ENCODE measurements around the gene MOSPD2.

The MOSPD2 gene

DNA sequence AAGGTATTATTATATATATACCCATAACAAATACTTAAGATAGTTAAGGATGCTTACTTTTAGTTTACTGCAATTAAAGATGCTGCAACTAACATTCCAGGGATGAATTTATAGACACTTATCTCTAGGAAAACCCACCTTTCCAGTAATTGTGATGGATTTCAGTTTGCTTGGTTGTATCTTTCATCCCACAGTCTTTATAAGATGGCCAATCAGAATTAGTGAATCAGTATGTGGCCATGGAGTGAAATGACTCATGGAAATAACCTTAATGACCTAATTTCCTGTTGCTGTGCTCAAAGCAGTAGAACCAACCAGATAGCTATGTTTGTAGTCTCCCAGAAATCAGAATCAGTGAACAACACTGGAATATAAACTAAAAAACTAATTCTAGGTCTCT lies 26.4 kb downstream of the MOSPD2 start (continued):
- TF ChIP-seq, protein P1, sequence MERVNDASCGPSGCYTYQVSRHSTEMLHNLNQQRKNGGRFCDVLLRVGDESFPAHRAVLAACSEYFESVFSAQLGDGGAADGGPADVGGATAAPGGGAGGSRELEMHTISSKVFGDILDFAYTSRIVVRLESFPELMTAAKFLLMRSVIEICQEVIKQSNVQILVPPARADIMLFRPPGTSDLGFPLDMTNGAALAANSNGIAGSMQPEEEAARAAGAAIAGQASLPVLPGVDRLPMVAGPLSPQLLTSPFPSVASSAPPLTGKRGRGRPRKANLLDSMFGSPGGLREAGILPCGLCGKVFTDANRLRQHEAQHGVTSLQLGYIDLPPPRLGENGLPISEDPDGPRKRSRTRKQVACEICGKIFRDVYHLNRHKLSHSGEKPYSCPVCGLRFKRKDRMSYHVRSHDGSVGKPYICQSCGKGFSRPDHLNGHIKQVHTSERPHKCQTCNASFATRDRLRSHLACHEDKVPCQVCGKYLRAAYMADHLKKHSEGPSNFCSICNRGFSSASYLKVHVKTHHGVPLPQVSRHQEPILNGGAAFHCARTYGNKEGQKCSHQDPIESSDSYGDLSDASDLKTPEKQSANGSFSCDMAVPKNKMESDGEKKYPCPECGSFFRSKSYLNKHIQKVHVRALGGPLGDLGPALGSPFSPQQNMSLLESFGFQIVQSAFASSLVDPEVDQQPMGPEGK (CRISPR knock-in tag; IDR thresholded peaks at IDR 0.05; ENCODE audit: borderline replicate concordance): no peak
- TF ChIP-seq, protein P2, sequence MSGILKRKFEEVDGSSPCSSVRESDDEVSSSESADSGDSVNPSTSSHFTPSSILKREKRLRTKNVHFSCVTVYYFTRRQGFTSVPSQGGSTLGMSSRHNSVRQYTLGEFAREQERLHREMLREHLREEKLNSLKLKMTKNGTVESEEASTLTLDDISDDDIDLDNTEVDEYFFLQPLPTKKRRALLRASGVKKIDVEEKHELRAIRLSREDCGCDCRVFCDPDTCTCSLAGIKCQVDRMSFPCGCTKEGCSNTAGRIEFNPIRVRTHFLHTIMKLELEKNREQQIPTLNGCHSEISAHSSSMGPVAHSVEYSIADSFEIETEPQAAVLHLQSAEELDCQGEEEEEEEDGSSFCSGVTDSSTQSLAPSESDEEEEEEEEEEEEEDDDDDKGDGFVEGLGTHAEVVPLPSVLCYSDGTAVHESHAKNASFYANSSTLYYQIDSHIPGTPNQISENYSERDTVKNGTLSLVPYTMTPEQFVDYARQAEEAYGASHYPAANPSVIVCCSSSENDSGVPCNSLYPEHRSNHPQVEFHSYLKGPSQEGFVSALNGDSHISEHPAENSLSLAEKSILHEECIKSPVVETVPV (CRISPR knock-in tag; IDR thresholded peaks at IDR 0.05): no peak
- TF ChIP-seq RARB (CRISPR knock-in tag; IDR thresholded peaks at IDR 0.05) (no peak), OSR1 (CRISPR knock-in tag; IDR thresholded peaks at IDR 0.05) (no peak), ISL1 (CRISPR knock-in tag; IDR thresholded peaks at IDR 0.05) (no peak), SNAI2 (CRISPR knock-in tag; IDR thresholded peaks at IDR 0.05) (no peak), ZFP3 (CRISPR knock-in tag; IDR thresholded peaks at IDR 0.05) (no peak), TCF4 (CRISPR knock-in tag; IDR thresholded peaks at IDR 0.05; ENCODE audit: borderline replicate concordance) (no peak), ZNF70 (CRISPR knock-in tag; IDR thresholded peaks at IDR 0.05) (no peak), ZNF565 (CRISPR knock-in tag; conservative IDR thresholded peaks at IDR 0.05; ENCODE audit: low read depth) (no peak), ZNF8 (CRISPR knock-in tag; IDR thresholded peaks at IDR 0.05) (no peak)
- TF ChIP-seq, protein P3, sequence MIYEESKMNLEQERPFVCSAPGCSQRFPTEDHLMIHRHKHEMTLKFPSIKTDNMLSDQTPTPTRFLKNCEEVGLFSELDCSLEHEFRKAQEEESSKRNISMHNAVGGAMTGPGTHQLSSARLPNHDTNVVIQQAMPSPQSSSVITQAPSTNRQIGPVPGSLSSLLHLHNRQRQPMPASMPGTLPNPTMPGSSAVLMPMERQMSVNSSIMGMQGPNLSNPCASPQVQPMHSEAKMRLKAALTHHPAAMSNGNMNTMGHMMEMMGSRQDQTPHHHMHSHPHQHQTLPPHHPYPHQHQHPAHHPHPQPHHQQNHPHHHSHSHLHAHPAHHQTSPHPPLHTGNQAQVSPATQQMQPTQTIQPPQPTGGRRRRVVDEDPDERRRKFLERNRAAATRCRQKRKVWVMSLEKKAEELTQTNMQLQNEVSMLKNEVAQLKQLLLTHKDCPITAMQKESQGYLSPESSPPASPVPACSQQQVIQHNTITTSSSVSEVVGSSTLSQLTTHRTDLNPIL (CRISPR knock-in tag; IDR thresholded peaks at IDR 0.05; ENCODE audit: low read depth): no peak

DNA sequence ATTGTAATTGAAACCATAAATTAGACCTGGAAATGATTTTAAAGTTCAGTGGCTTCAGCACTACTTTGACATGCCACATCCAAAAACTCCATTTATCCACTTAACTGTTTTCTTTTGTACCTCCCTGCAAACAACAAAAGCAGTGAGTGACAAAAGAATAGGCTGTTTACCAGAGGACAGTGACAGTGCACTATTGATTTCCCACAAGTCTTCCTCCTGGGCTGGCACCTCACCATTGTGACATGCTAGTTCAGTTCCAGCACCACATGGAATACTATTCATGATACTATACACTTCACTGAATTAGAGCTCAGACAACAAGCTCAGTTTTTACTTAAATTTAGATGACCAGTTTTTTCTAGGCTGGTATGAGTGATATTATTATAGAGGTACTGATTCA lies 29.3 kb downstream of the MOSPD2 start:
- no peak for ATAC-seq

DNA sequence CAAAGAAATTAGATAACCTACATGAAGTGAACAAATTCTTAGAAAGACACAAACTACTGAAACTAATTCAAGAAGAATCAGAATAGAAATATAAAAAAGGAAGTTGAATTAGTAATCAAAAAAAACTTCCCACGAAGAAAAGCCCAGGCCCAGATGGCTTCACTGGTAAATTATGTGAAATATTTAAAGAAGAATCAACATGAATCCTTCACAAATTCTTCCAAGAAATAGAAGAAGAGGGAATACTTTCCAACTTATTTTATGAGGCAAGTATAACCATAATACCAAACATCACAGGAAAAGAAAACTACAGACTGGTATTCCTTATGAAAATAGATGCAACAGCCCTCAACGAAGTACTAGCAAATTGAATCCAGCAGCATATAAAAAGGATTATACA lies 30.7 kb downstream of the MOSPD2 start:
- no peak for ATAC-seq
- no peak for TF ChIP-seq OSR1 (CRISPR knock-in tag; IDR thresholded peaks at IDR 0.05)
- no peak for TF ChIP-seq TCF4 (CRISPR knock-in tag; IDR thresholded peaks at IDR 0.05; ENCODE audit: borderline replicate concordance)
- no peak for TF ChIP-seq ESRRG (CRISPR knock-in tag; IDR thresholded peaks at IDR 0.05)
- TF ChIP-seq, protein P4, sequence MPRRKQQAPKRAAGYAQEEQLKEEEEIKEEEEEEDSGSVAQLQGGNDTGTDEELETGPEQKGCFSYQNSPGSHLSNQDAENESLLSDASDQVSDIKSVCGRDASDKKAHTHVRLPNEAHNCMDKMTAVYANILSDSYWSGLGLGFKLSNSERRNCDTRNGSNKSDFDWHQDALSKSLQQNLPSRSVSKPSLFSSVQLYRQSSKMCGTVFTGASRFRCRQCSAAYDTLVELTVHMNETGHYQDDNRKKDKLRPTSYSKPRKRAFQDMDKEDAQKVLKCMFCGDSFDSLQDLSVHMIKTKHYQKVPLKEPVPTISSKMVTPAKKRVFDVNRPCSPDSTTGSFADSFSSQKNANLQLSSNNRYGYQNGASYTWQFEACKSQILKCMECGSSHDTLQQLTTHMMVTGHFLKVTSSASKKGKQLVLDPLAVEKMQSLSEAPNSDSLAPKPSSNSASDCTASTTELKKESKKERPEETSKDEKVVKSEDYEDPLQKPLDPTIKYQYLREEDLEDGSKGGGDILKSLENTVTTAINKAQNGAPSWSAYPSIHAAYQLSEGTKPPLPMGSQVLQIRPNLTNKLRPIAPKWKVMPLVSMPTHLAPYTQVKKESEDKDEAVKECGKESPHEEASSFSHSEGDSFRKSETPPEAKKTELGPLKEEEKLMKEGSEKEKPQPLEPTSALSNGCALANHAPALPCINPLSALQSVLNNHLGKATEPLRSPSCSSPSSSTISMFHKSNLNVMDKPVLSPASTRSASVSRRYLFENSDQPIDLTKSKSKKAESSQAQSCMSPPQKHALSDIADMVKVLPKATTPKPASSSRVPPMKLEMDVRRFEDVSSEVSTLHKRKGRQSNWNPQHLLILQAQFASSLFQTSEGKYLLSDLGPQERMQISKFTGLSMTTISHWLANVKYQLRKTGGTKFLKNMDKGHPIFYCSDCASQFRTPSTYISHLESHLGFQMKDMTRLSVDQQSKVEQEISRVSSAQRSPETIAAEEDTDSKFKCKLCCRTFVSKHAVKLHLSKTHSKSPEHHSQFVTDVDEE (CRISPR knock-in tag; IDR thresholded peaks at IDR 0.05): no peak
- TF ChIP-seq, protein P3 (CRISPR knock-in tag; IDR thresholded peaks at IDR 0.05; ENCODE audit: low read depth): no peak
- TF ChIP-seq GLIS3 (CRISPR knock-in tag; IDR thresholded peaks at IDR 0.05): no peak
- TF ChIP-seq, protein P1 (CRISPR knock-in tag; IDR thresholded peaks at IDR 0.05; ENCODE audit: borderline replicate concordance): no peak
- no peak for TF ChIP-seq BACH2 (CRISPR knock-in tag; IDR thresholded peaks at IDR 0.05; ENCODE audit: borderline replicate concordance)
- no peak for TF ChIP-seq ZNF70 (CRISPR knock-in tag; IDR thresholded peaks at IDR 0.05)
- no peak for TF ChIP-seq ZFP30 (CRISPR knock-in tag; IDR thresholded peaks at IDR 0.05)
- no peak for TF ChIP-seq SNAI2 (CRISPR knock-in tag; IDR thresholded peaks at IDR 0.05)
- TF ChIP-seq PPARA (CRISPR knock-in tag; IDR thresholded peaks at IDR 0.05; ENCODE audit: borderline replicate concordance): no peak
- TF ChIP-seq RARB (CRISPR knock-in tag; IDR thresholded peaks at IDR 0.05): no peak
- no peak for TF ChIP-seq ARNTL (CRISPR knock-in tag; IDR thresholded peaks at IDR 0.05; ENCODE audit: borderline replicate concordance, low read depth)

More for the DNA sequence above, 29.3 kb downstream of the MOSPD2 start:
- no peak for TF ChIP-seq ARNTL (CRISPR knock-in tag; IDR thresholded peaks at IDR 0.05; ENCODE audit: borderline replicate concordance, low read depth)
- TF ChIP-seq ZC3H10 (CRISPR knock-in tag; IDR thresholded peaks at IDR 0.05): no peak
- TF ChIP-seq ZNF8 (CRISPR knock-in tag; IDR thresholded peaks at IDR 0.05): no peak
- TF ChIP-seq GLIS3 (CRISPR knock-in tag; IDR thresholded peaks at IDR 0.05): no peak
- TF ChIP-seq, protein P2 (CRISPR knock-in tag; IDR thresholded peaks at IDR 0.05): no peak
- TF ChIP-seq ZNF565 (CRISPR knock-in tag; conservative IDR thresholded peaks at IDR 0.05; ENCODE audit: low read depth): no peak
- TF ChIP-seq, protein P5, sequence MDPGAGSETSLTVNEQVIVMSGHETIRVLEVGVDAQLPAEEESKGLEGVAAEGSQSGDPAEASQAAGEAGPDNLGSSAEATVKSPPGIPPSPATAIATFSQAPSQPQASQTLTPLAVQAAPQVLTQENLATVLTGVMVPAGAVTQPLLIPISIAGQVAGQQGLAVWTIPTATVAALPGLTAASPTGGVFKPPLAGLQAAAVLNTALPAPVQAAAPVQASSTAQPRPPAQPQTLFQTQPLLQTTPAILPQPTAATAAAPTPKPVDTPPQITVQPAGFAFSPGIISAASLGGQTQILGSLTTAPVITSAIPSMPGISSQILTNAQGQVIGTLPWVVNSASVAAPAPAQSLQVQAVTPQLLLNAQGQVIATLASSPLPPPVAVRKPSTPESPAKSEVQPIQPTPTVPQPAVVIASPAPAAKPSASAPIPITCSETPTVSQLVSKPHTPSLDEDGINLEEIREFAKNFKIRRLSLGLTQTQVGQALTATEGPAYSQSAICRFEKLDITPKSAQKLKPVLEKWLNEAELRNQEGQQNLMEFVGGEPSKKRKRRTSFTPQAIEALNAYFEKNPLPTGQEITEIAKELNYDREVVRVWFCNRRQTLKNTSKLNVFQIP (CRISPR knock-in tag; IDR thresholded peaks at IDR 0.05; ENCODE audit: borderline replicate concordance, low read depth): no peak
- no peak for TF ChIP-seq SNAI2 (CRISPR knock-in tag; IDR thresholded peaks at IDR 0.05)
- no peak for TF ChIP-seq ZFP3 (CRISPR knock-in tag; IDR thresholded peaks at IDR 0.05)
- TF ChIP-seq ZNF70 (CRISPR knock-in tag; IDR thresholded peaks at IDR 0.05): no peak
- no peak for TF ChIP-seq BACH2 (CRISPR knock-in tag; IDR thresholded peaks at IDR 0.05; ENCODE audit: borderline replicate concordance)
- TF ChIP-seq ESRRG (CRISPR knock-in tag; IDR thresholded peaks at IDR 0.05): no peak
- no peak for TF ChIP-seq ISL1 (CRISPR knock-in tag; IDR thresholded peaks at IDR 0.05)
